Measurements from ENCODE around the gene GIMAP8. TPM values are rescaled to one million over a fixed set of nuclear protein-coding genes. Genes with fewer than 3 reads are reported as not detected.

GIMAP8 gene
- polyA plus RNA-seq, 1 of the 3 experiments (the other 2 are of a cell fraction) = not detected

GRCh38 chr7:150524018-150524417 lies 73.6 kb downstream of the GIMAP8 start:
- Histone ChIP-seq H3K9ac (no peak overlapping the region), H3K9me3 (no peaks in the 10 kb centered on the region), H3K27ac (ENCODE audit: low read depth in 2 of 2, low read length in 1 of 2) (no peak overlapping the region), H3K79me2 (ENCODE audit: insufficient read depth) (no peaks in the 10 kb centered on the region), H3F3A (replicated peaks; ENCODE audit: insufficient read depth) (no peaks in the 10 kb centered on the region), H3K36me3 (replicated peaks in 1 of 2; ENCODE audit: control insufficient read depth in 1 of 2, insufficient read depth in 2 of 2, low read length in 1 of 2) (no peaks in the 10 kb centered on the region), H3K4me1 (ENCODE audit: control insufficient read depth in 1 of 2, insufficient read depth in 2 of 2, low read depth in 1 of 2, low read length in 1 of 2) (no peaks in the 10 kb centered on the region), H3K9me2 (no peaks in the 10 kb centered on the region), H2AFZ (ENCODE audit: low read depth) (no peak overlapping the region), H3K4me2 (no peak overlapping the region), H4K20me1 (ENCODE audit: insufficient read depth) (no peaks in the 10 kb centered on the region), H3K4me3 (ENCODE audit: low read depth in 2 of 2, low read length in 1 of 2) (no peak overlapping the region), H3K27me3 (ENCODE audit: insufficient read depth) (no peaks in the 10 kb centered on the region; the same call in 1 of the 2 replicates)
- ChIA-PET CTCF (no interaction called here), POLR2A (no interaction called here)
- no peak for DNase-seq
- TF ChIP-seq TAF1 (IDR thresholded peaks at IDR 0.05; ENCODE audit: borderline replicate concordance, low read depth, low read length) (no peak), CTCF (IDR thresholded peaks at IDR 0.05) (no peak), RCOR1 (IDR thresholded peaks at IDR 0.05; ENCODE audit: low read length) (no peak), USF2 (IDR thresholded peaks at IDR 0.05; ENCODE audit: borderline replicate concordance, low read depth, low read length) (no peak), CHD2 (IDR thresholded peaks at IDR 0.05; ENCODE audit: low read length, partially characterized antibody) (no peak), ELF1 (IDR thresholded peaks at IDR 0.05) (no peak), GATA2 (CRISPR knock-in tag; IDR thresholded peaks at IDR 0.05) (no peak), ZBTB33 (IDR thresholded peaks at IDR 0.05; ENCODE audit: borderline replicate concordance, low read depth) (no peak), TCF12 (IDR thresholded peaks at IDR 0.05) (no peak), MAX (IDR thresholded peaks at IDR 0.05; ENCODE audit: low read depth) (no peak), REST (IDR thresholded peaks at IDR 0.05; ENCODE audit: low read depth, low read length) (no peak), MXI1 (IDR thresholded peaks at IDR 0.05; ENCODE audit: low read depth, low read length) (no peak), IRF3 (IDR thresholded peaks at IDR 0.05; ENCODE audit: low read depth, low read length) (no peak), GABPA (IDR thresholded peaks at IDR 0.05; ENCODE audit: low read depth) (no peak), RXRA (IDR thresholded peaks at IDR 0.05; ENCODE audit: borderline replicate concordance, low read depth) (no peak)
- WGBS (ENCODE audit: low lambda C conversion rate) = 7% methylated on average over 2 of the region's 2 CpGs
